T-helper 22 cell (primary cell): ENCODE measurements around the gene OSBPL9.
"Not testable (repeated sequence)": the region's sequence is repeated elsewhere in the genome, so short reads cannot be mapped to it uniquely, and the experiment has no call there.

Experiments used
- DNase-seq: peaks from one replicate; pipeline ENCODE4 v3.0.0-alpha.2; 2020; ENCODE audit warnings: low read depth

The OSBPL9 gene

DNA sequence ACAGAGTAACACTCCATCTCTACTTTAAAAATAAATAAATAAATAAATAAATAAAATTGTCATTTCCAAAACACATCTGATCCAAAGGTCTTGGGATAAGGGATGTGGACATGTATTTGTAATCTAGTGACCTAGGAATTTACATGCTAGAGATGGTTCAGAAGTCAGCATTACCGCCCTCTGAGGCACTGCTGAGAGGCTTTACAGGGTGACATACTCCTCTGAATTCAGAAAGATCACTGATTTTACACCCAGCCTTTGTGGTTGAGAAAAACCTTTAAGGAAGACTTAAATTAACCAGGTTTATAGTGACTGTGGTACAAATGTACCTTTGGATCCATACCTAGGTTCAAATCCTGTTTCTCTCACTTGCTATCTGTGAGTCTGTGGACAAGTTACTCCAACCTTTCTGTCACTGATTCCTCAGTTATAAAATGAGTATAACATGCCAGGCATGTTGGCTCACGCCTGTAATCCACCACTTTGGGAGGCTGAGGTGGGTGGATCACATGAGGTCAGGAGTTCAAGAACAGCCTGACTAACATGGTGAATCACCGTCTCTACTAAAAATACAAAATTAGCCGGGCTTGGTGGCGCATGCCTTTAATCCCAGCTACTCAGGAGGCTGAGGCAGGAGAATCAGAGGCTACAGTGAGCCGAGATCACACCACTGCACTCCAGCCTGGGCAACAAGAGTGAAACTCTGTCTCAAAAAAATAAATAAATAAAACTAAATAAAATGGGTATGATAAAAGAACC is 20.1 kb downstream of the OSBPL9 start:
- DNase-seq, result no peak

DNA sequence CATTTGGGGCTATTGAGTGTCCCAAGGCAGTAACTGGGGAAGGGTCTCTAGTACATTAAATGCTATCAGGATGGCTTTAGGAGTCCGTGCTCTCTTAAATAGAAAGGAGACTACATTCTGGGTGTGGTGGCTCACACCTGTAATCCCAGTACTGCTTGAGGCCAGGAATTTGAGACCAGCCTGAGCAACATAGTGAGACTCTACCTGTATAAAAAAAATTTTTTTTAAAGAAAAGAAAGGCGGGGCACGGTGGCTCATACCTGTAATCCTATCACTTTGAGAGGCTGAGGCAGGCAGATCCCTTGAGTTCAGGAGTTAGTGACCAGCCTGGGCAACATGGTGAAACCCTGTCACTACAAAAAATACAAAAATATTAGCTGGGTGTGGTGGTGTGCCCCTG is 21.5 kb downstream of the OSBPL9 start:
- no peak for DNase-seq

DNA sequence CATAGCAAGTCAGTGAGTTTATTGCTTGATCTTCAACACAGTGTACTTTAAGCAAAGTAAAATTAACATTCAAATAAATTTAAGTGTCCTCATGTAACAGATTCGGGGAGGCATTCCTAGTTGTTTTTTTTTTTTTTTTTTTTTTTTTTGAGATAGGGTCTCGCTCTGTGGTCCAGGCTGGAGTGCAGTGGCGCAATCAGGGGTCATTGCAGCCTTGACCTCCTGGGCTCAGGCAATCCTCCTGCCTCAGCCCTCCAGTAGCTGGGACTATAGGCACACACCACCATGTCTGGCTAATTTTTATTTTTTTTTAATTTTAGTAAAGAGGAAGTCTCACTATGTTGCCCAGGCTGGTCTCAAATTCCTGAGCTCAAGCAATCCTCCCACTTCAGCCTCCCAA is 22.8 kb downstream of the OSBPL9 start:
- DNase-seq, result no peak

DNA sequence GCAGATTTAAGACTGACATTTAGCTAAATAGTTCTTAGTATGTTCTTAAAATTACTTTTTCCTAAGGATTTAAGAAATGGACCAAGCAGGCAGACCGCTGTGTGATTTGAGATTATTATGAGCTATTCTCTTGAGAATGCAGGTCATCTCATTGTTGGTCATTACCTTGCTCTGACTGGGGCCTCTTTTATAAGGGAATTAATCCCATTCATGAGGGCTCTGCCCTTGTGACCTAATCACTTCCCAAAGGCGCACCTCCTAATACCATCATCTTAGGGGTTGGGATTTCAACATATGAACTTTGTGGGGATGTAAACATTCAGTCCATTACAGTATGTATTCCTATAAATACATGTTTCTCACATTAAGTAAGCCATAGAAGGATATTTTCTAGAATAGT is 24.2 kb downstream of the OSBPL9 start:
- DNase-seq, result no peak

DNA sequence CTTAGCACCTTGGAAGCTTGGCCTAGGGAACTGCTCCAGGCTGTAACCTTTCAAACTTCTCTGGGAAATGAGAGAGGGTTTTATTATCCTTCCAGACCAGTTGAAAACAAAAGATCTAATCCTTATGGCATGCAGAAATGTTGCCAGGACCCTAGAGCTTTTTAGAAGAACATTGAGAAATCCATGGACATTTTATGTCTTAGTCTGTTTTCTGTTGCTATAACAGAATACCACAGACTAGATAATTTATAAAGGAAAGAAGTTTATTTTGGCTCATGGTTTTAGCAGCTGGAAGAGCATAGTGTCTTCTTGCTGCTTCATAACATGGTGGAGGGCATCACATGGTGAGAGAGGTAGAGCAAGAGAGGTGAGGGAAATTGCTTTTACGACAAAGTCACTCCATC is 25.8 kb downstream of the OSBPL9 start:
- DNase-seq, result no peak

DNA sequence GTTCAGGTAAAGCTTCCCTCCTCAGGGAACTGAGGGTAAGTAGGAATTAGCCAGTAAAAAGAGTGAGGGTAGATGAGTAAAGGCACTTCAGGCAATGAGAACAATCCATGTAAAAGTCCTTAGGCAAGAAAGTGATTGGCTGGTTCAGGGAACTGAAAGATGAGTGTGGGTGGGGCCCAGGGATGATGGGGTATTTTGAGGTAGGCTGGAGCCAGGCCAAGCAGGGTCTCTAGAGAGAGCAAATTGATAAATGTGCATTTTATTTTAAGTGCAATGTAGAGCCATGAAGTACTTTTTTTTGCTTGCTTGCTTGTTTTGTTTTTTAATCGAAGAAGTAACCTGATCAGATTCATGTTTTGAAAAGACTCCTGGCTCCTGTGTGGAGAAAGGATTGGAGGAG is 26.5 kb downstream of the OSBPL9 start:
- DNase-seq, result no peak

DNA sequence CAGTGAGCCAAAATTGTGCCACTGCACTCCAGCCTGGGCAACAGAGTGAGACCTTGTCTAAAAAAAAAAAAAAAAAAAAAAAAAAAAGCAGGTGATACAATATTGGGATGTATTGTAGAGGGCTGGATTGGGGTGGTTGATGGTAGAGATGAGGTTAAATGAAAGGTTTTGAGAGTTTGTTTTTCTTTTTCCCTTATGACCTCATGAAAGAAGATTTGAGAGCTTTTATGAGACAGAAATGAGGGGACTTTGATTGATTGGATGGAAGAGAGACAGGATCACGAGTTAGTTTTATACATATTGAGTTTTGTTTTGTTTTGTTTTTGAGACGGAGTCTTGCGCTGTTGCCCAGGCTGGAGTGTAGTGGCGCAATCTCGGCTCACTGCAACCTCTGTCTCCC is 27.1 kb downstream of the OSBPL9 start:
- DNase-seq, result no peak

DNA sequence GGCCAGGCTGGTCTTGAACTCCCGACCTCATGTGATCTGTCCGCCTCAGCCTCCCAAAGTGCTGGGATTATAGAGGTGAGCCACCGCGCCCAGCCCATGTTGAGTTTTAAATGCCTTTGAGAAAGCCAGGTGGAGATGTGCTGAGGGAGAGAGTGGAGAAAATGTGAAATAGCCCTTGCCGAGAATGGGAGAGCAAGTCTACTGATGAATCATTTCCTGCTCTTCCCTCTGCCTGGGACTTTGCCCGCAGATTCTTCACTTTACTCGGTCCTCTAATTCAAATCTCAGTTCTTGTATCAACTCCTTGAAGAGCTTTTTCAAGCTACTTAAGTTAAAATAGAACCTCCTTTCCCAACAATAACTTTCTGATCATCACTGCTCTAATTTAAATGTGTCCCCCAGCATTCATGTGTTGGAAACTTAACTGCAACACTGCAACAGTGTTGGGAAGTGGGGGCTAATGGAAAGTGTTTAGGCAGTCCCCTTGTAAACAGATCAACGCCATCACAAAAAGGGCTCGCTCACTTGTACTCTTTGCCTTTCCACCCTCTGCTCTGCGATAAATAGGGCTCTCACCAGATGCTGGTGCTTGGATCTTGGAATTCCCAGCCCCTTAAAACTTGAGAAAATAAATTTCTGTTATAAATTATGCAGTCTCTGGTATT is 27.8 kb downstream of the OSBPL9 start:
- no peak for DNase-seq

DNA sequence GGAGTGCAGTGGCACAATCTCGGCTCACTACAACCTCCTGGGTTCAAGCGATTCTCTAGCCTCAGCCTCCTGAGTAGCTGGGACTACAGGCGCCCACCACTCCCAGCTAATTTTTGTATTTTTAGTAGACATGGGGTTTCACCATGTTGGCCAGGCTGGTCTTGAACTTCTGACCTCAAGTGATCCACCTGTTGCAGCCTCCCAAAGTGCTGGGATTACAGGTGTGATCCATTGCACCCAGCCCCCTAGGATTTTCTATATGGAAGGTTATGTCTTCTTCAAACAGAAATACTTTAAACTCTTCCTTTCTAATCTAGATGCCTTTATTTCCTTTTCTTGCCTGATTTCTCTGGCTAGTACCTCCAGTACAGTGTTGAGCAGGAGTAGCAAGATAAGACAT is 29.7 kb downstream of the OSBPL9 start:
- DNase-seq, result not testable (repeated sequence)

DNA sequence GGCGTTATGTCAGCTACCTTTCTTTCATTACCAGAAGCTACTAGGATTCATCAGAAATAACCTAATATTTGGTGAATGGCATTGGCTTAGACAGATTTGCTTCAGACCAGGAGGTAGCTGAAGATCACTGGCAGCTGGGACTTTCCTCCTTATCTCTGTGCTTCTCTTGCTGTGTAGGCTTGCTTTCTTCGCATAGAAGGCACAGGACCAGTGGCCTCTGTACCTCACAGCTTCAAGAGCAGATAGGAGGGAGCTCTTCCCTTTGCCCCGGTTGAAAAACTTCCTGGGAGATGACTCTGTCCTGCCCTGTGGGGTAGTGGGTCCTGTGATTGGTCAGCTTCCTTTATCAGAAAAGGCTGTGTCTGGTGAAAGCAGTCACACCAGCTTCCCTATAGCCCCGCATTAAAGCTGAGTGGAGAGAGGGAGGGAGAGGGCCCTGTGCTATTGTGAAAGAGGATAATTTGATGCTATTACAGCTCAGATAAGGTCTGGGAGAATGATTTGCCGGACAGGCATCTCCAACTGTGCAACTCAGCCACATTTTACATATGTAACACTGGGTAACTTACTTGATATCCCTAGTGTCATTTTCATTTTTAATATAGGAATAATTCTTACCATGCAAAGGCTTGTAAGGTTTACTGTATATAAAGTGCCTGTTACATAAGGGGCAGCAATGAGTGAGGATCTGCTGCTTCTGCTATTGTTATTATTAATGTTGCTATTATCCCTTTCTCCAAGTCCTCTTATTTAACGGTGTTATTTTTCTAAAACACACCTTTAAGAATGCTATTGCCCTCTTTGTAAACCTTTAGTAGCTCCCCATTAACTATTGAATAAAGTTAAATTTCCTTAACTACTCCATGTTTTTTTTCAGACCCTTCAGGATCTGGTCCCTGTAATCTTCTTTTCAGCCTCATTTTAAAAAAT is 31.6 kb downstream of the OSBPL9 start:
- no peak for DNase-seq

DNA sequence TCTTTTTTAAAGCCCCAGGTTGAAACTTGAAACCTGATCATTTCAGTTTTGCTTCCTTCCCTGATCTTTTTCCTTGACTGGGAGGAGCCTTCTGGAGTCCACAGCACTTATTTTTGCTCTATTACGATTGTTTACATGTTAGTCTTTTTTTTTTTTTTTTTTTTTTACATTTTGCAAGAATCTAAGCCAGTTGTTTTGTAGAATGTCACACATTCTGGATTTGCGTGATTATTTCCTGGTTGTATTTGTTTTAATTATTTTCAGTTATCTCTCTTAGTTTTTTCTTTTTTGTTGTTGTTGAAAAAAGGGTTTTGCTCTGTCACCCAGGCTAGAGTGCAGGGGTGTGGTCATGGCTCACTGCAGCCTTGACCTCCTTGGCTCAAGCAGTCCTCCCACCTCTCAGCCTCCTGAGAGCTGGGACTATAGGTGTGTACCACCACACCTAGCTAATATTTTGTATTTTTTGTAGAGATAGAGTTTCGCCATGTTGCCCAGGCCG is 32.8 kb downstream of the OSBPL9 start:
- DNase-seq, result no peak

DNA sequence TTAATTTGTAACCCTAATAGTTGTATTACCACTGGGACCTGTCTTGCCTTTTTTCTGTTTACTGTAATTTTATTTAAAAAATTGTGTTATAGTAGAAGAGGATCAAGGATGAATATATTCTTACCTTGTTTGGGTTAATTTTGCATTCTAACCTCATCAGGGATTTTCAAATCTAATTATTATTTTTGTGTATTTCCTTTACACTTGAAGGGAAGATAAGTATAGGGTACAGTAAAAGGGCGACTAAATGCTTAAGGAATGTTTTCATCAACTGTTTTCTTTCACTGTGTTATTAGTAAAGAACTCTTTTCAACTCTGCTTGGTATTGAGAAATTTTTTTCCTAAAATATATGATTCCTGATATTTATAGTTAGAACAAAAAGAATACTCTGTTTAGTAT is 33.3 kb downstream of the OSBPL9 start:
- DNase-seq, result no peak

DNA sequence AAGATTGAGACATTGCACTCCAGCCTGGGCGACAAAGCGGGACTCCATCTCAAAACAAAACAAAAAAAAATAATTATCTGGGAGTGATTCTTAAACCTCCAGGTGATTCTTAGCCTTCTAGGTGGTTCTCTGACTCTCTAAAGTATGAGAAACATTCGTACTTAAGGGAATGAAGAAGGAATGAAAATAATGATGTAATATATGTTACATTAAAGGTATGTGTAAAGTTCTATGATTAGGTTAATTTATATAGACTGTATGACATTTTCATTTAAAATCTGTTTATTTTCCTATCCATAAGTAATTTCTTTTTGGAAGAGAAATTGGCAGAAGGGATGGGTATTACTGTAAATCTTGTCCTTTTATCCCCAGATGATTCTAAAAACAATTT is 34.7 kb downstream of the OSBPL9 start:
- DNase-seq, result no peak

DNA sequence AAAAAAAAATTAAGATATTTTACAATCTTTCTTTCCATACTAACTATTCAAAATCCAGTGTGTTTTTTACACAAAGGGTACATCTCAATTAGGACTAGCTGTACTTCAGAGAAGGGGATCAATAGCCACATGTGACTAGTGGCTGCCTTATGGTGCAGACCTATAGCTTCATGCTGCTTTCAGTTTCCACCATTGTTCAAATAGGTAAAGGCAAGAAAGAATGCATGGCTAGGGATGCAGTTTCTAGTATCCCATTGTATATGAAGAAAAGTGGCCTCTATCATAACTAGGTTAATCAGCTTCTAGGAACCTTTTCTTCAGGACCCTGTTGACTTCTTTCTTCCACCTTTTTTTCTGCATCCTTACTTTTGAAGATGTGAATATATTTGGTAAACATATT is 35.7 kb downstream of the OSBPL9 start:
- DNase-seq, result no peak

DNA sequence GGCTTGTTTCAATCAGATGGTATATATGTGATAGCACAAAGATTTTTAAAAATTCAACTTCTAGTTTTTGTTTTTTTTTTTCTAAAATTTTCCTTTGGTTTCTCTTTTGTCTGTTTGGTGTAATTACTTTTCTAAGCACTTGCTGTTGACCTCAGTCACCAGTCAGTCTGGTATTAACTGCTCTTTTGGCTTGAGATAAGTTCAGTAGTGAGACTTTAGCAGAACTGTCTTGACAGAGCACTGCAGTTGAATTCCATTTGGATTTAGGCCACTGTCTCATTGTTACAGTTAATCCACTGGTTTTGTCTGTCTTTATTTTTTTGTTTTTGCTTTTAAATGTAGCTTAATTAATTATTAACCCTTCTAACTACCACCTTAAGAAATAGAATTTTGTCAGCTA is 36.2 kb downstream of the OSBPL9 start:
- no peak for DNase-seq

DNA sequence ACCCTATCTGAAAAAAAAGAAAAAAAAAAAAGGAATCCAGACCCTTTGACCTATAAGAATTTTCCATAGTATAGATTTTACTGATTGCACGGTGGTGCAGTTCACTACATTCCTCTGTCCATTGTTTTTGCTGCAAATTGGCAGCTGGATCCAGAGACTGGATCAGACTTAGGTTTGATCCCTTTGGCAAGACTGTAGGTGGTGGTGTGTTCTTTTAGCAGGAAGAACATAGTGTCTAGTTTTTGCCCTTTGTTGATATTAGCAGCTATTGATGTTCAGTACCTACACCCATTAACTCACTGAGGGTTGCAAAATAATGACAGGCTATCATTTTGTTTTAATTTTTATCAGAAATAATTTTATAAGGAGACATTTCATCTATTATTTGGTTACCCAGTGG is 37.1 kb downstream of the OSBPL9 start:
- no peak for DNase-seq

DNA sequence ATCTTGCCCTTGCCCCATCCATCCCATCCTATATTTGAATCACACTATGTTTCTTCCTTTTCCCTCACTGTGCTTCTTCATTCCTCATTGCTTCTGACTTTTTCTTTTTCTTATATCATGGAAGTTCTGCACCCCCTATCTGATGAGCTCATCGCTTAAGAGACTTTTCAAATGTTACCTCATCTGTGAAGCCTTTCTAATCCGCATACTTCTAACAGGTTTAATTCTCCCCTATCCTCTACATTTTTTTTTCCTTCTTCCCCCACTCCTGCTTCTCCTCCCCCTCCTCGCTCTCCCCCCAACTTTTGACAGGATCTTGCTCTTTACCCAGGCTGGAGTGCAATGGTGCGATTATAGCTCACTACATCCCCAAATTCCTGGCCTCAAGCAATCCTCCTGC is 39.5 kb downstream of the OSBPL9 start:
- no peak for DNase-seq

DNA sequence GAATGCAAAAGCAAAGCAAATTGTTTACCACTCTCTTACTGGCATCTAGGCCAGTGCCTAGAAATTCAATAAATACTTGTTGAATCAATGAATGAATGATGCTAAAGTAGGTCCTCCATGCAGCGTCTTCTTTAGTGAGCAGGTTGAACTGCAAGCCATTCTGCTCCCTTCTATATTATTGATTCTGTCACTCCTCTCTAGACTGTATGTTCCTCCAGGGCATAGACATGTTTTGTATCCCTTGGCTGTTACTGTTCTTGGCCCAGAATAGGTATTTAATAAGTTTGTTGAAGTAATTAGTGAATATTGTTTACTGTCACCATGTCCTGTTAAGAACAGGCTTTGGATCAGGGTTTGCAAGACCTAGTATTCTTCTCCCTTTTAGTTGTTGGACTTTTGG is 43.7 kb downstream of the OSBPL9 start:
- DNase-seq, result no peak

DNA sequence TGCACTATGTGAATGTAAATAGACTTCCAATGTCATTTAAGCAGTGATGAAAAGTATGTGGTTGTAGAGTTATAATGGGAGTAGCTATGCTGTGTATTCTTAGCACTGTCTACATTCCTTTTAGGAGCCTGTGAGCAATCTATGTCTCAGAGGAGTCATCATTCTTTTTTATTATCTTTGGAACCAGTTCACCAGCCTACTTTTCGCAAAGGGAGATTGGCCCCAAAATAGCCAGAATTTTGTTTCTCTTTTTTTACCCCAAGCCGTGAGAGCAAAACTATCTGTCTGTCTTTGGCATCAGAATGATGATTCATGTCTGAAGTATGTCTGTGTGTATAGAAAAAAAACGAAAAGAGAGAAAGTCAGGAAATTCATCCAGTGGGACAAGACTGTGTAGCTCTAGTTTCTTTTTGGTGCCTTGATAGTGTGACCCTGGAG is 44.2 kb downstream of the OSBPL9 start:
- no peak for DNase-seq

DNA sequence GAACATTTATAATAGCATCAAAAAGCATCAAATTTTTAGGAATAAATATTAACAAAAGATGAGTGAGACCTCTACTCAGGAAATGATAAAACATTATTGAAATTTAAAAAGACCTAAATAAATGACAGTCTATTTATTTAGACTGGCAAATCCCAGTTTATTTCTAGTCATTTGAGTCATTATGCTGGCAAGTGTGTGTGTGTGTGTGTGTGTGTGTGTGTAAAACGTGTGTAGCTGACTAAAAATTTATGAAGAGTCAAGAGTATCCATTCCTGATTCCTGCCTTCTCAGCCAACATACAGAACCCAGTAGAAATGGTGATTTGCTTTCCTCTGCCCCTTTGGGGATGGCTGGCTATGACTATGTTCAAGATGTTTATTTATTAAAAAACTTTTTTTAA is 46.2 kb downstream of the OSBPL9 start:
- DNase-seq, result no peak

DNA sequence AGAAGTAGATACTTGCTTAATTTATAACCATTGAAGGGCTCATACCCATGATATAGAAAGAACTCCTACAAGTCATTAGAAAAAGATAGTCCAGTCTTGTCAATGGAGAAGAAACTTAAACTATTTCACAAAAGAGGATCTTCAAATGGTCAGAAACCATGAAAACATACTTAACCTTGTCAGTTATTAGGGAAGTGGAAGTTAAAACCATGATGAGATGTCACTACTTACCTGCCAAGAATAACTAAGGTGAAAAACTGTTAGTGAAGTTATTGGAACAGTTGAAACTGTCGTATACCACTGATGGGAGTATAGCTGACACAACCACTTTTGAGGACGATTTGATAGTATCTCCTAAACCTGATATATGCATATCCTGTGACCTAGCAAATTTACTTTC is 46.8 kb downstream of the OSBPL9 start:
- no peak for DNase-seq

DNA sequence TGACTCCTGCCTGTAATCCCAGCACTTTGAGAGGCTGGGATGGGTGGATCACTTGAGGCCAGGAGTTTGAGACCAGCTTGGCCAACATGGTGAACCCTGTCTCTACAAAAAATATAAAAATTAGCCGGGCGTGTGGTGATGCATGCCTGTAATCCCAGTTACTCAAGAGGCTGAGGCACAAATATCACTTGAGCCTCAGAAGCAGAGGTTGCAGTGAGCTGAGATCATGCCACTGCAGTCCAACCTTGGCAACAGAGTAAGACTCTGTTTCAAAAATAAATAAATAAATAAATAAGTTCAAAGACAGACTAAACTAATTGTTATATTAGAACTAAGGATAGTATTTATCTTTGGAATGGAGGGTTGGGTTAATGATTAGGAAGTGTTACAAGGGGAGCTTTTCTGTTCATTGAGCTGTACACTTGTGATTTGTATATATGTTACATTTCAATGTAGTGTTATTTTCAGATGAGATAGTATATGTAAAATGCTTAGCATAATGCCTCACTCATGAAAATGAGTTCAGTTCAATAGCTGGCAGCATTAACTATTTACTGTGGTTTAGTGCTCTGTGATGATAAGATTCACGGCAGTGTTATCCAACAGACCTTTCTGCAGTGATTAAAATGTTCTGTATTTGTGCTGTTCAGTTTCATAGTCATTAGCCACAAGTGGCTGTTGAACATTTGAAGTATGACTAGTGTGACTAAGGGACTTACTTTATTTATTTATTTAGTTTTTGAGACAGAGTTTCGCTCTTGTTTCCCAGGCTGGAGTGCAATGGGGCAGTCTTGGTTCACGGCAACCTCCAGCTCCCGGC is 47.7 kb downstream of the OSBPL9 start:
- DNase-seq, result no peak
